ENCODE measurements around the gene ZBP1.

The ZBP1 gene

DNA sequence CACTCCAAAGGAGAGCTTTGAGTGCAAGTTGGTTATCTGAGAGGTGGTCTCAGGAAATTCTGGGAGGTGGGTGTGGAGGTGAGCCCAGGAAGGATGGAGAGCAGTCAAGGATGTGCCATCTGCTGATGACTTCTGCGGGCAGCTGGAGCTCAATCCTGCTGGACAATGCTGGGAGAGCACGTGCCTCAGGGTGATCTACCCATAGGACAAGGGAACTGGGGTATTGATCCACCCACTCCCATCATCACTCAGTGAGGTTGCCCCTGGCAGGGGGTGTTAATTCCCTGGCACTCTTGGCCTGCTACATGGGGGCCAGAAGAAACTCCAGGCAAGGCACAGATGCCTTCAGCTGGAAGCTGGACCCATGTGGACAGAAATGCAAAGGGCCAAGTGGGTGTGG, 7.1 kb upstream of the ZBP1 start:
- H3K4me3 ChIP-seq (ENCODE audit: control insufficient read depth, low read depth, low read length), result no peak overlapping the region
- TF ChIP-seq, protein P1, sequence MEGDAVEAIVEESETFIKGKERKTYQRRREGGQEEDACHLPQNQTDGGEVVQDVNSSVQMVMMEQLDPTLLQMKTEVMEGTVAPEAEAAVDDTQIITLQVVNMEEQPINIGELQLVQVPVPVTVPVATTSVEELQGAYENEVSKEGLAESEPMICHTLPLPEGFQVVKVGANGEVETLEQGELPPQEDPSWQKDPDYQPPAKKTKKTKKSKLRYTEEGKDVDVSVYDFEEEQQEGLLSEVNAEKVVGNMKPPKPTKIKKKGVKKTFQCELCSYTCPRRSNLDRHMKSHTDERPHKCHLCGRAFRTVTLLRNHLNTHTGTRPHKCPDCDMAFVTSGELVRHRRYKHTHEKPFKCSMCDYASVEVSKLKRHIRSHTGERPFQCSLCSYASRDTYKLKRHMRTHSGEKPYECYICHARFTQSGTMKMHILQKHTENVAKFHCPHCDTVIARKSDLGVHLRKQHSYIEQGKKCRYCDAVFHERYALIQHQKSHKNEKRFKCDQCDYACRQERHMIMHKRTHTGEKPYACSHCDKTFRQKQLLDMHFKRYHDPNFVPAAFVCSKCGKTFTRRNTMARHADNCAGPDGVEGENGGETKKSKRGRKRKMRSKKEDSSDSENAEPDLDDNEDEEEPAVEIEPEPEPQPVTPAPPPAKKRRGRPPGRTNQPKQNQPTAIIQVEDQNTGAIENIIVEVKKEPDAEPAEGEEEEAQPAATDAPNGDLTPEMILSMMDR (conservative IDR thresholded peaks at IDR 0.05; ENCODE audit: control insufficient read depth, insufficient read depth, low read depth, low read length), result no peak
- DNase-seq (ENCODE audit: low read depth), result no peak

DNA sequence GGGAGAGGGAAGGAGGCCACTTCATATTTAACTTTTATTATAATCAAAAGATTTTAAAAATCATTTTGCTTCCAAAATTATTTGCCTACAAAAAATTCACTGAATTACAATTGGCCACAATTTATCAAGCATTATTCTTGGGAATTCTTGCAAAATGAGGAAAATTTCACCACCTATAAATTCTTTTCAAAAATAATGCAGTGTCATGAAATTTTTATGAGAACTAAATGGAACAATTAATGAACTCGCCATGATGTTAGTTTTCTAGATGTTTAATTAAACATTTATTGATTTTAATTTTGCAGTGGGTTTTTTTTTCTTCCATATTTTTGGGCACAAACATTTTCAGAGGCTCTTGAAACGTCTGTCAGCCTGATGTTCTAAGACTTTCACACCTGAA, 5.8 kb upstream of the ZBP1 start:
- DNase-seq (ENCODE audit: low read depth), result no peak
- TF ChIP-seq, protein P1 (conservative IDR thresholded peaks at IDR 0.05; ENCODE audit: control insufficient read depth, insufficient read depth, low read depth, low read length), result no peak
- H3K4me3 ChIP-seq (ENCODE audit: control insufficient read depth, low read depth, low read length), result no peak overlapping the region

DNA sequence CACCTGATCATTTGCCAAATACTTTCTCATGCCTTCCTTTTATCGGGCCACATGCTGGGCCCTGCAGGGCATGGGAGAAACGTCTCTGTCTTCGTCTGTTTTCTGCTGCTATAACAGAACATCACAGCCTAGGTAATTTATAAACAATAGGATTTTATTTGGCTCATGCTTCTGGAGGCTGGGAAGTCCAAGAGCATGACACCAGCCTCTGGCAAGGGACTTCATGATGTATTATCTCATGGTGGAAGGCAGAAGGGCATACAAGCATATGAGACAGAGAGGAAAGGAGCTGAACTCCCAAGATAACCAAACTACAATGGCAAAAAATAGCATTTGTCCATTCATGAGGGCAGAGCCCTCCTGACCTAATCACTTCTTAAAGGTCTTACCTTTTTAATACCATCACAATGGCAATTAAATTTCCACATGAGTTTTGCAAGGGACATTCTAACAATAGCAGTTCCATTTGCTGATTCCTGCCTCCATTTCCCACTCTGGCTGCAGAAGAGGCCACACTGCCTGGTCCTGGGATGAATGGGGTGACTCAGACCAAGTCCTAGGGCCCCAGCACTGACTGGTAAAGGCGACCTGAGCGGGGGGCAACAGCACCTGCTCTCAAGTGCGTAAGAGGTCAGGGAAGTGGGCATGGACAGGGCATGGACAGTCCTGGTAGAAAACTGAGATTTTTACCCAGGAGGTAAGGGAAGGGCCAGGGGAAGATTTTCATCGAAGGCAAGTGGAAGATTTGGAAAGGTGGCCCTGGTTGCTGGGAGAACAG, 5.1 kb upstream of the ZBP1 start:
- DNase-seq (ENCODE audit: low read depth), result no peak
- TF ChIP-seq, protein P1 (conservative IDR thresholded peaks at IDR 0.05; ENCODE audit: control insufficient read depth, insufficient read depth, low read depth, low read length), result no peak
- H3K4me3 ChIP-seq (ENCODE audit: control insufficient read depth, low read depth, low read length), result no peak overlapping the region

DNA sequence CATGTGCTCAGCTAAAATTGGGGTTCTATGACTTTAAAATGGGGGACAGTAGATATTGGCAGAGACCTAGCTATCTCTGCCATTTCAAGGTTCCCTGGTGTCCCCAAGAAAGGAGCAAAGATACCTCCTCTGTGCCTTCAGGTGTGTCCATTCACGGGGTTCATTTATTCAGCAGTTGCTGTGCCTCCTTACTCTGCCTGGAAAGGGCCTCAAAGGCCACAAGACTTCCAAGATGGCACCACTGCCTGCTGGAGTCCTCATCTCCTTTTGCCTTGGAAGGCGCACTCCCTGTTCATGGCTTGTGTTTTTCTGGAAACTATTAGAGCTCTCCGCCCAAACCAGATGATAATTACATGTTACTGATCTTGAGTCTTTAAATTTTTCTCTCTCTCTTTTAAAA, 3.9 kb upstream of the ZBP1 start:
- TF ChIP-seq, protein P1 (conservative IDR thresholded peaks at IDR 0.05; ENCODE audit: control insufficient read depth, insufficient read depth, low read depth, low read length), result no peak
- no peak for DNase-seq (ENCODE audit: low read depth)
- H3K4me3 ChIP-seq (ENCODE audit: control insufficient read depth, low read depth, low read length), result no peak overlapping the region

DNA sequence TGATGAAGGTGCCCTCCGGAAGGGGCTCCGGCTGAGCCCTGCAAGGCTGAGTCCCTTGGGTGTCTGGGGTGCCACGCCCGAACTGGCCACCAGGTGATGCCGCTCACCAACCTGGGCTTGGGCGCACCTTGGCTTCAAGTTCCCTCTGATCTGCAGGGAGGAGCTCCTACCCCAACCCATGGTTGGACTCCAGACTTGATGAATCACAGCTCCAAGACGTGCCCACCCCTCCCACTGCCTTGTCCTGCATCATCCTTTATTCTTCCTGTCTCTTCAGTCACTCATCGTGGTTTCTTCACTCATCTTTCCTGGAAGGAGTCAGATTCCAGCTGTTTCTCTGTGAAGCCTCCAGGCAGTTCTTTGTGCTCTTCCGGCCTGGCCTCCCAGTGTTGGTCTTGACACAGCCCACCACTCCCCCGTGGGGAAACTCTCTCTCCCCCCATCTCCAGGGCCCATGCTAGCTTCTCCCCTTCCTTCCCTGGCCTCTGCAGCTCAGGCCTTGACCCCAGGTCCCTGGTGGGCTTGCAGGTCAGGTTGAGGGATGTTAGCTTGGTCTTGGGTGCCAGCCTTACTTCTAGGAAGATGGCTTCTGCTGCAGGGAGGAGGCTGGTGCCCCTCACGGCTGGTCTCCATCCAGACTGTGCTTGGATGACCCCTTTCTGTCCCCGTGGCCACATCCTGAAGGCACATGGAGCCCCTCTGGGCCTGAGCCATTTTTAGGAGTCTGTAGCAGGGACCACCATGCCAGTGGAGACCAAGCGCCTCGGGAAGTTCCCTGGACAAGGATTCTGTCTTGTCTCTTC, 2.6 kb upstream of the ZBP1 start:
- TF ChIP-seq, protein P1 (conservative IDR thresholded peaks at IDR 0.05; ENCODE audit: control insufficient read depth, insufficient read depth, low read depth, low read length), result peak; percentile 69
- DNase-seq (ENCODE audit: low read depth), result peak; percentile 62
- no peak overlapping the region for H3K4me3 ChIP-seq (ENCODE audit: control insufficient read depth, low read depth, low read length)

DNA sequence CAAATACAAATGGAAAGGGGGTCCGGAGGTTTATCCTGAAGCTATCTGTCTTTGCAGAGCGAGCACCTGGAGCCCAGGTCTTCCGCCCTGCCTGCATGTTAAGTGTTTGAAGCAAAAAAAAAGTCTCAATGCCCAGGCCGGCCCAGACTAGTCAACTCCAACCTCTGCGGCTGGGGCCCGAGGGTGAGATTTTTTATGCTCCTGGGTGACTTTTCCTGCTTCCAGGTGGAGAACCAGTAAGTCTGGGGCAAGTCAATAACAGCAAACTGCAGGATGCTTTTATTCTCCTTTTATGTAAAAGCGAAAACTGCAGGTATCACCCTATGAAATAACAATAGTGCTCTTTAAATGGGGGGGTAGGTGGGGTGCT, 2.0 kb upstream of the ZBP1 start:
- no peak for DNase-seq (ENCODE audit: low read depth)
- TF ChIP-seq, protein P1 (conservative IDR thresholded peaks at IDR 0.05; ENCODE audit: control insufficient read depth, insufficient read depth, low read depth, low read length), result no peak
- no peak overlapping the region for H3K4me3 ChIP-seq (ENCODE audit: control insufficient read depth, low read depth, low read length)

Measured in fibroblast of mammary gland (primary cell).